Thymus (tissue), 11 donors: ENCODE results near the gene PROZ. TPM values are rescaled to one million over a fixed set of nuclear protein-coding genes. Genes with fewer than 3 reads are reported as not detected.

Source experiments
- DNase-seq, 9 donors: peaks; one replicate each; pipeline ENCODE4 v3.0.0-alpha.2; 2013; ENCODE audit warnings: low spot score in 9 of 9, low read depth in 6 of 9, missing footprints in 1 of 9
- H3K27ac ChIP-seq, 2 donors: one replicate each; pipeline ENCODE4 v1.5.1; 2013; ENCODE audit warnings: control low read depth in 1 of 2, low read depth in 1 of 2, low read length in 1 of 2, mild to moderate bottlenecking in 1 of 2, moderate library complexity in 1 of 2
- H3K27me3 ChIP-seq, 2 donors: one replicate each; pipeline ENCODE4 v1.5.1; 2013; ENCODE audit warnings: low read length in 1 of 2; ENCODE audit not compliant: control insufficient read depth in 2 of 2, insufficient read depth in 1 of 2
- H3K36me3 ChIP-seq, 2 donors: one replicate each; pipeline ENCODE4 v1.5.1; 2013; ENCODE audit warnings: low read length in 1 of 2, mild to moderate bottlenecking in 1 of 2, moderate library complexity in 1 of 2; ENCODE audit not compliant: control insufficient read depth in 2 of 2, insufficient read depth in 2 of 2
- H3K4me1 ChIP-seq, 2 donors: one replicate each; pipeline ENCODE4 v1.5.1; 2013; ENCODE audit warnings: low read length in 2 of 2; ENCODE audit not compliant: control insufficient read depth in 2 of 2, insufficient read depth in 2 of 2
- H3K4me3 ChIP-seq, 2 donors: one replicate each; pipeline ENCODE4 v1.5.1; 2013; ENCODE audit warnings: low read length in 2 of 2, control low read depth in 1 of 2, mild to moderate bottlenecking in 1 of 2
- H3K9me3 ChIP-seq, 2 donors: one replicate each; pipeline ENCODE4 v1.5.1; 2013; ENCODE audit warnings: low read length in 1 of 2, mild to moderate bottlenecking in 1 of 2; ENCODE audit not compliant: control insufficient read depth in 2 of 2, insufficient read depth in 1 of 2
- WGBS: extraction: QIAGEN DNeasy Blood & Tissue Kit; methylation state at CpG from one replicate; pipeline ENCODE4 v1.1.7; 2013; 5-methylcytosine and 5-hydroxymethylcytosine counted together
- polyA plus RNA-seq: library from polyadenylated mRNA; stranded (reverse); fragments of 200-250 nt; gene quantifications from one replicate; pipeline ENCODE4 v1.2.3, GENCODE V29; 2013
- total RNA-seq: library from RNA; stranded (reverse); fragments of 120-200 nt; gene quantifications from one replicate; pipeline ENCODE4 v1.2.4, GENCODE V29; 2013
- donor health status: healthy.

Gene PROZ
- total and polyA plus RNA-seq, 2 donors = 0.05 to 0.07 TPM

- no peaks in the 10 kb centered on the region for H3K9me3 ChIP-seq
- H3K4me3 ChIP-seq = no peak overlapping the region
- H3K27ac ChIP-seq = no peak overlapping the region
- peaks cover 31% of the 10 kb centered on the region in 2 donors for H3K36me3 ChIP-seq
- DNase-seq = no peak
- WGBS = 90% methylated on average over 7 of the region's 7 CpGs
- H3K4me1 ChIP-seq = no peaks in the 10 kb centered on the region
- H3K27me3 ChIP-seq = no peaks in the 10 kb centered on the region
These were observed 58.0 kb downstream of the PROZ start for GRCh38 chr13:113216254-113217048.

- no peaks in the 10 kb centered on the region for H3K9me3 ChIP-seq
- H3K36me3 ChIP-seq = peaks cover 39 to 44% of the 10 kb centered on the region in 2 donors
- H3K27ac ChIP-seq = no peak overlapping the region
- no peak overlapping the region for H3K4me3 ChIP-seq
- H3K4me1 ChIP-seq = no peaks in the 10 kb centered on the region
- no peak for DNase-seq
- WGBS = 96% methylated on average over 3 of the region's 3 CpGs
- no peaks in the 10 kb centered on the region for H3K27me3 ChIP-seq
These were observed 60.1 kb downstream of the PROZ start for GRCh38 chr13:113218586-113218985.

- H3K36me3 ChIP-seq = peaks cover 41 to 45% of the 10 kb centered on the region in 2 donors
- H3K4me1 ChIP-seq = no peaks in the 10 kb centered on the region
- H3K27me3 ChIP-seq = no peaks in the 10 kb centered on the region
- H3K9me3 ChIP-seq = no peaks in the 10 kb centered on the region
- 97% methylated on average over 14 of the region's 14 CpGs for WGBS
- no peak overlapping the region for H3K4me3 ChIP-seq
- no peak for DNase-seq
- H3K27ac ChIP-seq = no peak overlapping the region
These were observed 61.0 kb downstream of the PROZ start for GRCh38 chr13:113219256-113219940.

- no peaks in the 10 kb centered on the region for H3K9me3 ChIP-seq
- WGBS = 92% methylated on average over 13 of the region's 13 CpGs
- H3K4me3 ChIP-seq = no peak overlapping the region
- H3K27me3 ChIP-seq = no peaks in the 10 kb centered on the region
- H3K4me1 ChIP-seq = no peaks in the 10 kb centered on the region
- H3K36me3 ChIP-seq = peaks cover 47 to 52% of the 10 kb centered on the region in 2 donors
- H3K27ac ChIP-seq = no peak overlapping the region
- no peak for DNase-seq
These were observed 61.7 kb downstream of the PROZ start for GRCh38 chr13:113220141-113220598.

GRCh38 chr13:113220877-113221276, 62.4 kb downstream of the PROZ start:
- no peak overlapping the region for H3K4me3 ChIP-seq

More at GRCh38 chr13:113220877-113221276, 62.4 kb downstream of the PROZ start:
- Histone ChIP-seq H3K9me3 (no peaks in the 10 kb centered on the region), H3K4me1 (no peaks in the 10 kb centered on the region), H3K27me3 (no peaks in the 10 kb centered on the region), H3K36me3 (peaks cover 53 to 56% of the 10 kb centered on the region in 2 donors), H3K27ac (no peak overlapping the region)
- 98% methylated on average over 7 of the region's 7 CpGs for WGBS
- peak in 1 of 9 donors; percentile 21 for DNase-seq

Other genes starting within 250 kb of the PROZ start
- gene MCF2L, start 189.4 kb upstream of the PROZ start, total RNA-seq = 13.0 TPM
- gene MCF2L, start 189.4 kb upstream of the PROZ start, polyA plus RNA-seq = 28.6 TPM
- 0.24 TPM for gene F7, start 52.9 kb upstream of the PROZ start, total RNA-seq
- gene F7, start 52.9 kb upstream of the PROZ start, polyA plus RNA-seq = 0.14 TPM
- gene F10, start 35.8 kb upstream of the PROZ start, total RNA-seq = 2.7 TPM
- 1.4 TPM for gene F10, start 35.8 kb upstream of the PROZ start, polyA plus RNA-seq
- gene PCID2, start 50.0 kb downstream of the PROZ start, total RNA-seq = 53.6 TPM
- gene PCID2, start 50.0 kb downstream of the PROZ start, polyA plus RNA-seq = 63.3 TPM
- gene CUL4A, start 51.0 kb downstream of the PROZ start, total RNA-seq = 41.6 TPM
- gene CUL4A, start 51.0 kb downstream of the PROZ start, polyA plus RNA-seq = 57.3 TPM
- 50.7 TPM for gene LAMP1, start 138.6 kb downstream of the PROZ start, total RNA-seq
- gene LAMP1, start 138.6 kb downstream of the PROZ start, polyA plus RNA-seq = 85.4 TPM
- 2.2 TPM for gene GRTP1, start 205.5 kb downstream of the PROZ start, total RNA-seq
- 5.0 TPM for gene GRTP1, start 205.5 kb downstream of the PROZ start, polyA plus RNA-seq